Measurements from ENCODE around the gene MTOR.

Gene MTOR

GRCh38 chr1:11156963-11157362 is 105.4 kb downstream of the MTOR start:
- no peak overlapping the region for H3K9ac ChIP-seq
- no peak overlapping the region for H3K4me3 ChIP-seq (IDR thresholded peaks at IDR 0.05; ENCODE audit: insufficient read depth, low read depth, low read length)
- no peak overlapping the region for H2AFZ ChIP-seq (ENCODE audit: low read depth)
- H3K4me2 ChIP-seq: no peak overlapping the region
- H3K4me1 ChIP-seq (ENCODE audit: low read depth, poor library complexity, severe bottlenecking): no peaks in the 10 kb centered on the region
- H3K79me2 ChIP-seq (ENCODE audit: insufficient read depth, low read depth): no peaks in the 10 kb centered on the region
- no peak for TF ChIP-seq CTCF (conservative IDR thresholded peaks at IDR 0.05; ENCODE audit: low read depth, low read length)
- no peaks in the 10 kb centered on the region for H4K20me1 ChIP-seq (ENCODE audit: insufficient read depth)
- no peak overlapping the region for H3K27ac ChIP-seq
- 0 out of 2 replicates have a peak, but pooled peaks cover 4% of the 10 kb centered on the region for H3K36me3 ChIP-seq (ENCODE audit: insufficient read depth)
- no peaks in the 10 kb centered on the region for H3K27me3 ChIP-seq (ENCODE audit: insufficient read depth, low read depth)

GRCh38 chr1:11156441-11156840 is 105.9 kb downstream of the MTOR start:
- Histone ChIP-seq H3K79me2 (ENCODE audit: insufficient read depth, low read depth) (no peaks in the 10 kb centered on the region), H3K4me3 (IDR thresholded peaks at IDR 0.05; ENCODE audit: insufficient read depth, low read depth, low read length) (no peak overlapping the region), H3K9ac (no peak overlapping the region), H2AFZ (ENCODE audit: low read depth) (no peak overlapping the region), H3K4me2 (no peak overlapping the region), H3K27ac (no peak overlapping the region), H4K20me1 (ENCODE audit: insufficient read depth) (no peaks in the 10 kb centered on the region), H3K4me1 (ENCODE audit: low read depth, poor library complexity, severe bottlenecking) (no peaks in the 10 kb centered on the region), H3K27me3 (ENCODE audit: insufficient read depth, low read depth) (no peaks in the 10 kb centered on the region), H3K36me3 (ENCODE audit: insufficient read depth) (0 out of 2 replicates have a peak, but pooled peaks cover 4% of the 10 kb centered on the region)
- no peak for TF ChIP-seq CTCF (conservative IDR thresholded peaks at IDR 0.05; ENCODE audit: low read depth, low read length)

GRCh38 chr1:11153184-11153583 is 109.2 kb downstream of the MTOR start:
- no peak for TF ChIP-seq CTCF (conservative IDR thresholded peaks at IDR 0.05; ENCODE audit: low read depth, low read length)
- no peaks in the 10 kb centered on the region for H3K4me1 ChIP-seq (ENCODE audit: low read depth, poor library complexity, severe bottlenecking)
- no peak overlapping the region for H3K4me3 ChIP-seq (IDR thresholded peaks at IDR 0.05; ENCODE audit: insufficient read depth, low read depth, low read length)
- H3K4me2 ChIP-seq: no peak overlapping the region
- no peaks in the 10 kb centered on the region for H4K20me1 ChIP-seq (ENCODE audit: insufficient read depth)
- no peaks in the 10 kb centered on the region for H3K79me2 ChIP-seq (ENCODE audit: insufficient read depth, low read depth)
- 0 out of 2 replicates have a peak, but pooled peaks cover 4% of the 10 kb centered on the region for H3K36me3 ChIP-seq (ENCODE audit: insufficient read depth)
- H3K9ac ChIP-seq: no peak overlapping the region
- no peaks in the 10 kb centered on the region for H3K27me3 ChIP-seq (ENCODE audit: insufficient read depth, low read depth)
- no peak overlapping the region for H2AFZ ChIP-seq (ENCODE audit: low read depth)
- no peak overlapping the region for H3K27ac ChIP-seq

GRCh38 chr1:11152755-11153154 is 109.6 kb downstream of the MTOR start:
- Histone ChIP-seq H4K20me1 (ENCODE audit: insufficient read depth) (no peaks in the 10 kb centered on the region), H3K79me2 (ENCODE audit: insufficient read depth, low read depth) (no peaks in the 10 kb centered on the region), H3K4me1 (ENCODE audit: low read depth, poor library complexity, severe bottlenecking) (no peaks in the 10 kb centered on the region), H3K4me2 (no peak overlapping the region), H3K36me3 (ENCODE audit: insufficient read depth) (0 out of 2 replicates have a peak, but pooled peaks cover 4% of the 10 kb centered on the region), H2AFZ (ENCODE audit: low read depth) (no peak overlapping the region), H3K27ac (no peak overlapping the region), H3K27me3 (ENCODE audit: insufficient read depth, low read depth) (no peaks in the 10 kb centered on the region), H3K9ac (no peak overlapping the region), H3K4me3 (IDR thresholded peaks at IDR 0.05; ENCODE audit: insufficient read depth, low read depth, low read length) (no peak overlapping the region)
- TF ChIP-seq CTCF (conservative IDR thresholded peaks at IDR 0.05; ENCODE audit: low read depth, low read length): no peak

All from KMS-11 (cell line).